HepG2 (cell line): Measurements from ENCODE around the gene TTBK2. TPM values are rescaled to one million over a fixed set of nuclear protein-coding genes. Genes with fewer than 3 reads are reported as not detected.

Experiments
- ATAC-seq: fragments of 200-7000 bp; cut with Tn5 transposase; 3 replicates; pipeline ENCODE4 v1.9.1; 2020; ENCODE audit warnings: mild to moderate bottlenecking, moderate library complexity
- BruUV-seq: library from RNA; stranded (reverse); fragments of 400-500 nt; replicated peaks from 2 replicates; lab custom pipeline; 2021; lab: Mats Ljungman, UMichigan
- CTCF ChIA-PET: fragments of 300-600 bp; formaldehyde crosslinking; extraction: SDS; loops from one replicate; lab custom pipeline; 2021; ENCODE audit warnings: low total read pairs, inconsistent platforms, low intra/inter-chr PET ratio; lab: Yijun Ruan, JAX
- POLR2A ChIA-PET: fragments of 350-600 bp; sonication (Branson Sonifier 250); formaldehyde crosslinking; loops from one replicate; lab custom pipeline; 2020; ENCODE audit warnings: antibody characterized with exemption, inconsistent platforms; lab: Yijun Ruan, JAX
- DNase-seq: peaks from one replicate; pipeline ENCODE4 v3.0.0-alpha.2; 2015; ENCODE audit warnings: low spot score
- FAIRE-seq: peaks from 3 replicates; lab custom pipeline; 2011; peaks lifted over from hg19 to GRCh38; lab: Jason Lieb, UNC
- H2AFZ ChIP-seq: one replicate; pipeline ENCODE4 v1.6.1; 2011; ENCODE audit warnings: low read length, inconsistent platforms
- H3K27ac ChIP-seq: fragments of 300-600 bp; 3 replicates; pipeline ENCODE4 v1.8.0; 2011; ENCODE audit warnings: mixed run types, mild to moderate bottlenecking, mixed read lengths, low read length, inconsistent platforms; ENCODE audit not compliant: insufficient read depth; ENCODE audit errors: extremely low read length
- H3K27me3 ChIP-seq, 2 experiments: fragments of 200-600 bp in 1 of 2; 2 replicates in 1 of 2; 3 replicates in 1 of 2; pipeline versions ENCODE4 v1.6.0 to v1.8.0; 2011; ENCODE audit warnings: low read length in 2 of 2, mild to moderate bottlenecking in 2 of 2, moderate library complexity in 2 of 2, inconsistent platforms in 1 of 2; ENCODE audit not compliant: insufficient read depth in 2 of 2, control insufficient read depth in 1 of 2
- H3K36me3 ChIP-seq, 2 experiments: fragments of 200-600 bp in 1 of 2; replicated peaks in 1 of 2; 2 replicates in 1 of 2; 3 replicates in 1 of 2; pipeline versions ENCODE4 v1.5.1 to v1.8.0; 2011; ENCODE audit warnings: low read length in 2 of 2, inconsistent platforms in 1 of 2; ENCODE audit not compliant: insufficient read depth in 2 of 2, control insufficient read depth in 1 of 2
- H3K4me1 ChIP-seq: 2 replicates; pipeline ENCODE4 v1.5.1; 2012; ENCODE audit warnings: low read length, inconsistent platforms; ENCODE audit not compliant: insufficient read depth
- H3K4me2 ChIP-seq: 2 replicates; pipeline ENCODE4 v1.6.0; 2011; ENCODE audit warnings: low read depth, low read length, inconsistent platforms
- H3K4me3 ChIP-seq, 3 experiments: fragments of 200-600 bp in 1 of 3; sonication (generic), shearing (Covaris generic) in 1 of 3; replicated peaks in 1 of 3; 2 replicates each; pipeline ENCODE4 v1.5.1; 2011 to 2016; ENCODE audit warnings: low read length in 3 of 3, inconsistent platforms in 2 of 3, low read depth in 2 of 3, mild to moderate bottlenecking in 2 of 3, control low read depth in 1 of 3, mixed read lengths in 1 of 3; ENCODE audit not compliant: insufficient read depth in 1 of 3
- H3K79me2 ChIP-seq: one replicate; pipeline ENCODE4 v1.6.1; 2011; ENCODE audit warnings: low read length, inconsistent platforms; ENCODE audit not compliant: insufficient read depth
- H3K9ac ChIP-seq: 2 replicates; pipeline ENCODE4 v1.6.0; 2011; ENCODE audit warnings: mild to moderate bottlenecking, low read depth, low read length, inconsistent platforms; ENCODE audit not compliant: insufficient read depth
- H3K9me3 ChIP-seq: 2 replicates; pipeline ENCODE4 v1.5.1; 2012; ENCODE audit warnings: mild to moderate bottlenecking, low read length
- H4K20me1 ChIP-seq: 2 replicates; pipeline ENCODE4 v1.6.0; 2011; ENCODE audit warnings: inconsistent platforms, mild to moderate bottlenecking, low read length, moderate library complexity; ENCODE audit not compliant: insufficient read depth
- ADNP ChIP-seq: sonication (generic); formaldehyde crosslinking; IDR thresholded peaks from 2 replicates; pipeline ENCODE4 v1.4.0; 2020; ENCODE audit warnings: missing genetic modification reagents
- AFF4 ChIP-seq: sonication (generic); formaldehyde crosslinking; IDR thresholded peaks from 2 replicates; pipeline ENCODE4 v1.4.0; 2020; ENCODE audit warnings: missing genetic modification reagents
- ETV5 ChIP-seq: IDR thresholded peaks from 2 replicates; pipeline ENCODE4 v1.6.1; 2018; ENCODE audit warnings: missing biosample characterization, missing genetic modification reagents, inconsistent platforms, borderline replicate concordance
- KDM2A ChIP-seq: sonication (generic); formaldehyde crosslinking; IDR thresholded peaks from 2 replicates; pipeline ENCODE4 v1.4.0; 2020; ENCODE audit warnings: low read depth, missing genetic modification reagents, borderline replicate concordance
- NFAT5 ChIP-seq: sonication (generic); formaldehyde crosslinking; IDR thresholded peaks from 2 replicates; pipeline ENCODE4 v1.4.0; 2020; ENCODE audit warnings: missing genetic modification reagents
- ONECUT2 ChIP-seq: sonication (generic); formaldehyde crosslinking; IDR thresholded peaks from 2 replicates; pipeline ENCODE4 v1.4.0; 2020; ENCODE audit warnings: missing genetic modification reagents
- POLR2G ChIP-seq: fragments of 200-400 bp; formaldehyde crosslinking; IDR thresholded peaks from 2 replicates; pipeline ENCODE4 v1.6.1; 2018; ENCODE audit warnings: mild to moderate bottlenecking, low read depth, low read length, moderate library complexity
- SOX6 ChIP-seq, 2 experiments: fragments of 450-650 bp in 1 of 2; sonication (generic) in 1 of 2; formaldehyde crosslinking in 1 of 2; IDR thresholded peaks; 2 replicates each; pipeline versions ENCODE4 v1.4.0 to v1.6.1; 2017 to 2020; ENCODE audit warnings: antibody characterized with exemption in 1 of 2, mild to moderate bottlenecking in 1 of 2, missing genetic modification reagents in 1 of 2
- TERF1 ChIP-seq: sonication (generic); formaldehyde crosslinking; IDR thresholded peaks from 2 replicates; pipeline ENCODE4 v1.8.0; 2022; ENCODE audit warnings: mild to moderate bottlenecking, missing genetic modification reagents, moderate library complexity
- ZNF772 ChIP-seq: sonication (generic); formaldehyde crosslinking; IDR thresholded peaks from 2 replicates; pipeline ENCODE4 v1.5.0; 2020; ENCODE audit warnings: mild to moderate bottlenecking, missing genetic modification reagents
- WGBS: methylation state at CpG from one replicate; pipeline ENCODE4 v1.1.6; 2017; ENCODE audit warnings: low lambda C conversion rate; 5-methylcytosine and 5-hydroxymethylcytosine counted together
- in situ Hi-C: cut with HindIII; loops from 2 replicates; pipeline ENCODE4 v1.10.0; 2017; ENCODE audit warnings: low pct_unique_long_range_greater_than_20kb; ENCODE audit not compliant: extremely low pct_ligation_motif_present
- intact Hi-C: fragments of 100-400 bp; cut with micrococcal nuclease; formaldehyde crosslinking; loops from one replicate; pipeline ENCODE4 v1.10.0; 2022; ENCODE audit not compliant: unreplicated experiment
- polyA plus RNA-seq, 8 experiments: library from polyadenylated mRNA; depleted of rRNA in 3 of 8; stranded (reverse) in 7 of 8; unstranded in 1 of 8; fragments of >200 nt; fragmentation: Illumina TruSeq in 4 of 8; extraction: Trizol in 4 of 8; gene quantifications; 2 replicates each; pipeline versions ENCODE4 v1.2.1 to v1.2.3, GENCODE V29; 2011 to 2016; ENCODE audit warnings: low read depth in 4 of 8, missing spikeins in 1 of 8, mixed read lengths in 1 of 8; ENCODE audit not compliant: insufficient read depth in 1 of 8
- total RNA-seq, 5 experiments: library from RNA; depleted of rRNA; stranded (reverse); fragments of >200 nt; fragmentation: Illumina TruSeq; extraction: Trizol; gene quantifications; 2 replicates each; pipeline ENCODE4 v1.2.3, GENCODE V29; 2016; ENCODE audit warnings: low read depth in 1 of 5

Gene TTBK2
- total and polyA plus RNA-seq, 2 of the 13 experiments (the other 11 are each of a cell fraction or from before 2014, with no cell fraction given), result 5.1 to 7.4 TPM

- no peak for TF ChIP-seq AFF4 (CRISPR knock-in tag)
- TF ChIP-seq ETV5 (CRISPR knock-in tag), result no peak
- TF ChIP-seq ADNP (CRISPR knock-in tag), result no peak
- TF ChIP-seq ONECUT2 (CRISPR knock-in tag), result no peak
Observed at GRCh38 chr15:42692997-42693396, 227.6 kb downstream of the TTBK2 start (continued).

GRCh38 chr15:42692536-42692935 lies 228.0 kb downstream of the TTBK2 start:
- FAIRE-seq, result no peak
- Histone ChIP-seq H3K9ac (no peak overlapping the region), H3K79me2 (no peaks in the 10 kb centered on the region), H4K20me1 (no peaks in the 10 kb centered on the region), H3K27me3 (no peaks in the 10 kb centered on the region; a peak in 1 of 5 replicates), H3K27ac (no peak overlapping the region), H3K4me1 (no peaks in the 10 kb centered on the region), H3K4me2 (no peak overlapping the region), H3K9me3 (no peaks in the 10 kb centered on the region), H2AFZ (no peak overlapping the region), H3K36me3 (peaks cover 4 to 8% of the 10 kb centered on the region in 2 experiments; a peak in 3 of 5 replicates), H3K4me3 (no peak overlapping the region)
- 60% methylated on average over 1 of the region's 1 CpG for WGBS
- in situ Hi-C loops (no loop called here), intact Hi-C loops (no loop called here)
- POLR2A ChIA-PET, result no interaction called here
- no peak for ATAC-seq
- DNase-seq, result no peak
- CTCF ChIA-PET, result no interaction called here
- BruUV-seq, result no TSS peak
- TF ChIP-seq ZNF772 (no peak), TERF1 (CRISPR knock-in tag) (no peak), POLR2G (no peak), SOX6 (IDR thresholded peaks at IDR 0.05) (no peak), SOX6 (CRISPR knock-in tag; IDR thresholded peaks at IDR 0.05) (no peak), NFAT5 (no peak), KDM2A (CRISPR knock-in tag) (no peak)
